NCI-H460 (cell line): Measurements from ENCODE around the gene LTBR. TPM values are rescaled to one million over a fixed set of nuclear protein-coding genes. Genes with fewer than 3 reads are reported as not detected.
"Not testable (repeated sequence)": the region's sequence is repeated elsewhere in the genome, so short reads cannot be mapped to it uniquely, and the experiment has no call there.

Experiments
- DNase-seq: peaks from one replicate; pipeline ENCODE4 v3.0.0-alpha.2; 2016; ENCODE audit warnings: low read depth; ENCODE audit errors: extremely low read depth
- total RNA-seq: library from RNA; depleted of rRNA; stranded (reverse); fragments of >200 nt; shearing (Covaris generic); gene quantifications from 2 replicates; pipeline ENCODE4 v1.2.3, GENCODE V29; 2014

Gene LTBR
- total RNA-seq, 1 experiment from 2014 or later = 82.9 TPM

- no peak for DNase-seq
Measured at GRCh38 chr12:6420364-6420763, 36.4 kb downstream of the LTBR start.

DNA sequence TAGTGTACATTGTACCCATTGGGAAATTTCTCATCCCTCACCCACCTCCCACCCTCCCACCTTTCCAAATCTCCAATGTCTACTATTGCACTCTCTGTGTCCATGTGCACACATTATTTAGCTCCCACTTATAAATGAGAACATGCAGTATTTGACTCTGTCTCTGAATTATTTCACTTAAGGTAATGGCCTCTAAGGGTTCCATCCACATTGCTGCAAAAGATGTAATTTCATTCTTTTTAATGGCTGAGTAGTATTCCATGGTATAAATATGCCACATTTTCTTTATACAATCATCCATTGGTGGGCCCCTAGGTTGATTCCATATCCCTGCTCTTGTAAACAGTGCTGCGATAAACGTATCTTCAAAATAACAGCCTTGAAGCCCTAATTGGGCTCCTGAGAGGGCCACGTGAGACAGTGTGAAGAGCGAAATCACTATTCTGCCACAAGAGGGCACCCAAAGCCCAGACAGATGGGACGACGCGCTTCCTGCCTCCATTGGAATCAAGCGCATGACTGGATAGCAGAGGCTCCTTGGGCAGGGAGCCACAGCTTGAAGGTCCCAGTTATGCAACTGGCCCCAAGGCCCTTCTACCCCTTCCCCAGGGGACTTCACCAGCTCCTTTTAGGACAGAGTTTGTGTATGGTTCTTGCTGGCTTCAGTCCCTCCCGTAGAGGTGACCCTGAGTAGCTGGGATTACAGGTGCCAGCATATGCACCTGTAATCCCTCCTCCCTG lies 39.5 kb downstream of the LTBR start:
- DNase-seq = peak; percentile 91

DNA sequence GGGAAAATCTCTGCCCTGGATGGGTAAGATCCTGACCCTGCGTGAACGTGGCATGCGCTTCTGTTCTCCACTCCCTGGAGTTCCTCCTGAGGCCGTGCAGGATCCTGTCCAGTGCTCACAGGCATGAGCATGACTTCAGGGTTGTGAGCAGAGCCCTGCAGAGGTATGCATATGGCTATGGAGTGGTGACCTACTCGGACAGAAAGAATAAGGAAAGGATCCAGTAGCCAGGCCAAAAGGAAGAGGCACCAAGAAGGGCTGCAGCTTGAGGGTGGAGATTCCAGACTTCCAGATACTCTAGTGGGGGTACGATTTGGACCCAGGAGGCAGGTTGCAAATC lies 40.0 kb downstream of the LTBR start:
- no peak for DNase-seq

DNA sequence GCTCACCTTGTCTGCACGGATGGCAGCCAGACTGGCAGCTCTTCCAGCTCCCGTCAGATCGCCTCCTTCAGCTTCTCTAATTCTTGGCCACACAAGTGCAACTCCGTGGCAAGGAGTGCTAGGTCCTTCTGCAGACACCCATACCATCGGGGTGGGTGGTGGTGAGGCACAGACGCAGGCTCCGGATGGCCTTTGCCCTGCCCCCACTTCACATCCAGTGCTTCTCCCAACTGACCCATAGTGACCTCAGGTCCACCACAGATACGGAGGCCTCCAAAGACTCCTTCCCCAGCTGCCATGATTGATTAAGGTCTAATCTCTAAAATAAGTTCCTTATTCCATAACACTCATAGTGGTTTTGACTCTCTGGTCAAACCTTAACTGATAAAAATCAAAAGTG lies 40.9 kb downstream of the LTBR start:
- no peak for DNase-seq

GRCh38 chr12:6425590-6426531 lies 41.9 kb downstream of the LTBR start:
- no peak for DNase-seq

DNA sequence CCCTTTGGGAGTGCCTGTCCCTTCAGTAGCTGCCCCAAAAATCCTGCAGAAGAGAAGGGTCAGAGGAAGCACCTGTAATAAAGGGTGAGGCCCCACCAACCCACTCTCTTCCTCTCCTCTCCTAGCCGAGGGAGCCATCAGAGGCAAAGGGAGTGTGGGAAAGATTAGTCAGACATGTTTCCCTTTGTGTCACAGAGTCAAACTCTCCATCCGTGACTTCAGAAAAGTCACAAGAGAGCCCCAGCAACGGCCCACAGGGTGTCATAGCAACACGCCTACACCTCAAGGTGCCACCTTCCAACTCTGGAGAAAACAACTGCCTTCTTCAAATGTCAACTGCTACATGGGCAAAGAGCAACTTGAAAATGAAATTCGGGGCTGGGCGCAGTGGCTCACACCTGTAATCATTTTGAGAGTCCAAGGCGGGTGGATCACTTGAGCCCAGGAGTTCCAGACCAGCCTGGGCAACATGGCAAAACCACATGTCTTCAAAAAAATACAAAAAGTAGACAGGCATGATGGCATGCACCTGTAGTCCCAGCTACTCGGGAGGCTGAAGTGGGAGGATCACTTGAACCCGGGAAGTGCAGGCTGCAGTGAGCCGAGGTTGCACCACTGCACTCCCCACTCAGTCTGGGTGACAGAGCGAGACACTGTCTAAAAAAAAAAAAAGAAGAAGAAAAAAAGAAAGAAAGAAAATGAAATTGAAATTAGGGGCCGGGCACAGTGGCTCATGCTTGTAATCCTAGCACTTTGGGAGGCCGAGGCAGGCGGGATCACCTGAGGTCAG lies 43.1 kb downstream of the LTBR start:
- no peak for DNase-seq

DNA sequence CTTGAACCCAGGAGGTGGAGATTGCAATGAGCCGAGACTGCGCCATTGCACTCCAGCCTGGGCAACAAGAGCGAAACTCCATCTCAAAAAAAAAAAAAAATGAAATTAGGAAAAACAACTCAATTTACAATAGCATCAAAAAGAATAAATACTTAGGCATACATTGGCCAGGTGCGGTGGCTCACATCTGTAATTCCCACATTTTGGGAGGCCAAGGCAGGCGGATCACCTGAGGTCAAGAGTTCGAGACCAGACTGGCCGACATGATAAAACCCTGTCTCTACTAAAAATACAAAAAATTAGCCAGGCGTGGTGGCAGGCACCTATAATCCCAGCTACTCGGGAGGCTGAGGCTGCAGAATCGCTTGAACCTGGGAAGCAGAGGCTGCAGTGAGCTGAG lies 43.8 kb downstream of the LTBR start:
- DNase-seq = not testable (repeated sequence)

DNA sequence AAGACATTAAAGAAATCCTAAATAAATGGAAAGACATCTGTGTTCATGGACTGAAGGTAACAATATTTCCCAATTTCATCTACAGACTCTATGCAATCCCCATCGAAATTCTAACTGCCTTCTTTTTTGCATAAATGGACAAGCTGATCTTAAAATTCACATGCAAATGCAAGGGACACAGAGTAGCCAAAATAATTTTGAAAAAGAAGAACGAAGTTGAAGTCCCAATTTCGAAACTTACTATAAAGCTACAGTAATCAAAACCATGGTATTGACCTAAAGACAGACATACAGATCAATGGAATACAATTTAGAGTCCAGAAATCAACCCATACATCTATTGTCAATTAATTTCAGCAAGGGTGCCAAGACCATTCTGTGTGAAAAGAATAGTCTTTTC lies 44.4 kb downstream of the LTBR start:
- DNase-seq = no peak

- peak; percentile 99 for DNase-seq
Measured at GRCh38 chr12:6430124-6430989, 46.4 kb downstream of the LTBR start.

- no peak for DNase-seq
Measured at GRCh38 chr12:6432991-6433390, 49.0 kb downstream of the LTBR start.

DNA sequence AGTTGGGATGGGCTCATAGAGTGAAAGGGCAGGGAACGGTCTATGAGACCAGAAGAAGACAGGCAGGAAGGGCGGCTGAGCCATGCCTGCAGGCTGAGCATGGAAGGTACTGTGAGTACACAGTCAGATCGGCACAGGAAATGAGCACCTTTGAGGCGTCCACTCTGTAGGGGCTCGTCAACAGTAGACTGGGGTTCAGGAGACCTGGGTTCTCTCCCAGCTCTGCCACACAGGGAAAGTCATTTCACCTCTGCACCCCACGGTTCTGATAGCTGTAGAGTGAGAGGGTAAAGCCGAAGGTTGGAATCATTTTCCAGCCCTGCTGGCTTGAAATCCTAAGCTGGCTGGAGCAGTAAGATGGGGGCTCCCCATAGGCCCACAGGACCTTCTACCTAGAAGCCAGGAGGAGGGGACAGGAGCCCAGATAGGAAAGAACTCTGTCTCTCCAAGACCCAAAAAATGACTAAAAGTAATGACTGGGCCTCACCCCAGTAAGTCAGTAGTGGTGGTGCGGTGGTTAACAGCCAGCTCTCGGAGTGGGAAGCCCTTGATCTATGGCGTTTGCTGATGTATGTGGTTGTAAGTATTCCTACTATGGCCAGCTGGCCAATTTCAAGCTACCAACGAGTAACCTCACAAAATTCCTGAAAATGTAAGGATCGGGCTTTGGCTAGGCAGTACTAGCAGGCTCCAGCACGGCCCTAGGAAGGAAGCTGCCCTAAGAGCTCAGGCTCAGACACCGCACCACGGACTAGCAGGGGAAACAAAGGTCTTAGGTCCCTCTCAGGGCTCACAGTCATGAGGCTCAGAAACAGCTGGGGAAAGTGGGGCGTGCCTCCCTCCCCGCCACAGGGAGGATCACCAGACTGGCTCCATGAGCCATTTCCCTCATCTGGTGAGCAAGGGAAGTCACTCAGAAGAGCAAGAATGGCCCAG lies 50.5 kb downstream of the LTBR start:
- no peak for DNase-seq

DNA sequence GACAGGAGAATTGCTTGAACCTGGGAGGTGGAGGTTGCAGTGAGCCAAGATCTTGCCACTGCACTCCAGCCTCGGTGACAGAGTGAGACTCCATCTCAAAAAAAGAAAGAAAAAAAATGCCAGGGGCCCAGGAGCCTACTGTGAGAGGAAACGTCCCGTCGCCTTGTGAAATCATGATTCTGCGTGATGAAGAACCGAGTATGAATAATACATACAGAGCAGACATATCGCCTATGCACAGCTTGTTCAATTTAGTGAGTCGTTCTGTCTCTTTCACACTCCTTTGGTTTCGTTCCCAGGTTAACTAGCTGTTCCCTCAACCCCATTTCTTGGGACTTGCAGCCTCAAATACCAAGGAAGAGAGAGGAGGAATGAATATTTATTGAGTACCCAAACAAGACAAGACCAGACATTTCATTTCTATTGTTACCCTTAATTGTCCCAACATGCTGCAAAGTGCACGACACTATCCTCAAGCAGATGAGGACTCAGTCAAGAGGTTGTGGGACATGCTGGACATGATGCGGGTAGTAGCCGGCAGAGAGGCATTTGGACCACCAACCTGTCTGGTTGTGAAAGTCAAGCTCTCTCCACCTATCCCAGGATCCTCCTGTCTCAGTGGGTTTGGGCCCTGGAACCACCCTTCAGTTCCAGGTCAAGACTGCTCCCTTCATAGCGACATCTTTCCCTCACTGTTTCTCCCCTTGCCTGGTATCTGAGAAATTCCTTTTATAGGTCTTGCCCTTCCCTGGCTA lies 52.2 kb downstream of the LTBR start:
- no peak for DNase-seq

DNA sequence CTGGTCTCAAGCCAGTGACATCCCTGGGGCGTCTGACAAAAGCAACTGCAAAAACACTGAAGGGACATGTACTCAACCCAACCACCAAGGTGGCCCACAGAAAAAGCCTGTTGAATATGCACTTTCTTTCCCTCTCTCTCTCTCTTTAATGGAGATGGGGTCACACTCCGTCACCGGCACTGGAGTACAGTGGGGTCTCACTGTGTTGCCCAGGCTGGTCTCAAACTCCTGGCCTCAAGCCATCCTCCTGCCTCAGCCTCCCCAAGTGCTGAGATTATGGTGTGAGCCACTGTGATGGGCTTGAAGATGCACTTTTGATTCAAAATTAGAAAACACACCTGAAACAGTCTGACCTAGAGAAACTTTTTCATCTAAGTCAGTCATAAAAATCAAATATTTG lies 53.6 kb downstream of the LTBR start:
- no peak for DNase-seq

- DNase-seq = no peak
Measured at GRCh38 chr12:6438345-6438744, 54.4 kb downstream of the LTBR start.

DNA sequence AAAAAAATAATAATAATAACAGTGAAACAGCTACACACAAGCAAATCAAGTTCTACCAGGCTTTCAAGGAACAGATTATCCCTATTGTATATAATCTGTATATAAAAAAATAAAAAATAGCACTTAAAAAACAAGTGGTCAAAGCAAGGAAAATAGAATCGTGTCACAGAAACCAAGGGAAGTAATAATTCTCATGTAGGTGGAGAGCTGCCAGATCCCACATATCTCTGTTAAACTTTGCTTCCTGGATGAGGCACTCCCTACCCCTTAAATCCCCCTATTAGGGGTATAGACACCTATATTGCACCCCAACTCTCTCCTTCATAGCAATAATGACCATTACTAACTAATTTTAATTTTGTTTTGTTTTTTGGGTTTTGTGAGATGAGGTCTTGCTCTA lies 56.4 kb downstream of the LTBR start:
- DNase-seq = no peak
